ENCODE measurements around the gene MXRA7. TPM values are rescaled to one million over a fixed set of nuclear protein-coding genes. Genes with fewer than 3 reads are reported as not detected.

Gene MXRA7
- total RNA-seq, 1 donor from 2014 or later = 80.6 TPM

GRCh38 chr17:76673729-76674128 is 37.0 kb downstream of the MXRA7 start:
- Histone ChIP-seq H3K36me3 (ENCODE audit: control insufficient read depth, insufficient read depth, low read length) (no peaks in the 10 kb centered on the region), H3K4me3 (ENCODE audit: low read depth, low read length) (no peak overlapping the region), H3K27me3 (ENCODE audit: control insufficient read depth, insufficient read depth, low read length) (no peaks in the 10 kb centered on the region)
- FAIRE-seq = no peak
- DNase-seq (ENCODE audit: low read depth) = no peak
- TF ChIP-seq CTCF (IDR thresholded peaks at IDR 0.05; ENCODE audit: insufficient read depth, low read length, severe bottlenecking) = no peak

GRCh38 chr17:76672892-76673291 is 37.9 kb downstream of the MXRA7 start:
- no peak for TF ChIP-seq CTCF (IDR thresholded peaks at IDR 0.05; ENCODE audit: insufficient read depth, low read length, severe bottlenecking)
- no peaks in the 10 kb centered on the region for H3K27me3 ChIP-seq (ENCODE audit: control insufficient read depth, insufficient read depth, low read length)
- H3K4me3 ChIP-seq (ENCODE audit: low read depth, low read length) = no peak overlapping the region
- no peak for FAIRE-seq
- no peaks in the 10 kb centered on the region for H3K36me3 ChIP-seq (ENCODE audit: control insufficient read depth, insufficient read depth, low read length)
- DNase-seq (ENCODE audit: low read depth) = no peak

GRCh38 chr17:76672270-76672851 is 38.4 kb downstream of the MXRA7 start:
- H3K27me3 ChIP-seq (ENCODE audit: control insufficient read depth, insufficient read depth, low read length) = no peaks in the 10 kb centered on the region
- peak overlapping the region; percentile 54 for H3K4me3 ChIP-seq (ENCODE audit: low read depth, low read length)
- DNase-seq (ENCODE audit: low read depth) (peak; percentile 35), FAIRE-seq (no peak)
- no peak for TF ChIP-seq CTCF (IDR thresholded peaks at IDR 0.05; ENCODE audit: insufficient read depth, low read length, severe bottlenecking)
- no peaks in the 10 kb centered on the region for H3K36me3 ChIP-seq (ENCODE audit: control insufficient read depth, insufficient read depth, low read length)

- no peak for FAIRE-seq
These were observed 38.9 kb downstream of the MXRA7 start for GRCh38 chr17:76671912-76672262.

GRCh38 chr17:76671123-76671911 is 39.4 kb downstream of the MXRA7 start:
- DNase-seq (ENCODE audit: low read depth) (peak; percentile 98), FAIRE-seq (peak; percentile 72)
- peak overlapping the region; percentile 54 for H3K4me3 ChIP-seq (ENCODE audit: low read depth, low read length)
- no peaks in the 10 kb centered on the region for H3K36me3 ChIP-seq (ENCODE audit: control insufficient read depth, insufficient read depth, low read length)
- H3K27me3 ChIP-seq (ENCODE audit: control insufficient read depth, insufficient read depth, low read length) = no peaks in the 10 kb centered on the region
- no peak for TF ChIP-seq CTCF (IDR thresholded peaks at IDR 0.05; ENCODE audit: insufficient read depth, low read length, severe bottlenecking)

More at GRCh38 chr17:76671912-76672262, 38.9 kb downstream of the MXRA7 start:
- peak overlapping the region; percentile 54 for H3K4me3 ChIP-seq (ENCODE audit: low read depth, low read length)
- DNase-seq (ENCODE audit: low read depth) = no peak
- no peaks in the 10 kb centered on the region for H3K27me3 ChIP-seq (ENCODE audit: control insufficient read depth, insufficient read depth, low read length)
- H3K36me3 ChIP-seq (ENCODE audit: control insufficient read depth, insufficient read depth, low read length) = no peaks in the 10 kb centered on the region
- TF ChIP-seq CTCF (IDR thresholded peaks at IDR 0.05; ENCODE audit: insufficient read depth, low read length, severe bottlenecking) = no peak

Measured in bronchial epithelial cell (primary cell).